Skeletal muscle cell (primary cell): Measurements from ENCODE around the gene NTPCR.

Experiments
- DNase-seq: peaks from one replicate; pipeline ENCODE4 v3.0.0-alpha.2; 2010; ENCODE audit warnings: low read depth
- H3K4me3 ChIP-seq: 2 replicates; pipeline ENCODE4 v1.5.1; 2011; ENCODE audit warnings: low read depth, mild to moderate bottlenecking, control low read depth, low read length, moderate library complexity

The NTPCR gene

GRCh38 chr1:232980986-232981560 lies 30.7 kb downstream of the NTPCR start:
- no peak overlapping the region for H3K4me3 ChIP-seq
- no peak for DNase-seq

GRCh38 chr1:232982238-232982944 lies 32.0 kb downstream of the NTPCR start:
- no peak overlapping the region for H3K4me3 ChIP-seq
- DNase-seq: no peak

- no peak for DNase-seq
- H3K4me3 ChIP-seq: no peak overlapping the region
Observed at GRCh38 chr1:232983375-232983774, 33.0 kb downstream of the NTPCR start.

GRCh38 chr1:232983817-232984567 lies 33.6 kb downstream of the NTPCR start:
- no peak overlapping the region for H3K4me3 ChIP-seq

GRCh38 chr1:232984577-232985425 lies 34.4 kb downstream of the NTPCR start:
- no peak overlapping the region for H3K4me3 ChIP-seq
- no peak for DNase-seq

More at GRCh38 chr1:232983817-232984567, 33.6 kb downstream of the NTPCR start:
- DNase-seq: no peak

GRCh38 chr1:232985882-232986526 lies 35.6 kb downstream of the NTPCR start:
- DNase-seq: no peak
- no peak overlapping the region for H3K4me3 ChIP-seq

- H3K4me3 ChIP-seq: no peak overlapping the region
- DNase-seq: no peak
Observed at GRCh38 chr1:232986527-232986922, 36.1 kb downstream of the NTPCR start.

GRCh38 chr1:232987046-232987773 lies 36.8 kb downstream of the NTPCR start:
- no peak overlapping the region for H3K4me3 ChIP-seq

GRCh38 chr1:232987774-232988140 lies 37.3 kb downstream of the NTPCR start:
- no peak for DNase-seq
- H3K4me3 ChIP-seq: no peak overlapping the region

More at GRCh38 chr1:232987046-232987773, 36.8 kb downstream of the NTPCR start:
- no peak for DNase-seq

GRCh38 chr1:232988572-232989040 lies 38.2 kb downstream of the NTPCR start:
- DNase-seq: no peak
- H3K4me3 ChIP-seq: no peak overlapping the region

GRCh38 chr1:232990176-232991128 lies 40.0 kb downstream of the NTPCR start:
- DNase-seq: no peak
- no peak overlapping the region for H3K4me3 ChIP-seq

GRCh38 chr1:232991238-232991637 lies 40.8 kb downstream of the NTPCR start:
- DNase-seq: no peak
- no peak overlapping the region for H3K4me3 ChIP-seq

- DNase-seq: no peak
Observed at GRCh38 chr1:232992227-232992626, 41.8 kb downstream of the NTPCR start.

GRCh38 chr1:232993555-232993954 lies 43.1 kb downstream of the NTPCR start:
- DNase-seq: no peak
- no peak overlapping the region for H3K4me3 ChIP-seq

More at GRCh38 chr1:232992227-232992626, 41.8 kb downstream of the NTPCR start:
- H3K4me3 ChIP-seq: no peak overlapping the region

GRCh38 chr1:232995189-232995588 lies 44.8 kb downstream of the NTPCR start:
- no peak for DNase-seq
- H3K4me3 ChIP-seq: no peak overlapping the region

- DNase-seq: no peak
- no peak overlapping the region for H3K4me3 ChIP-seq
Observed at GRCh38 chr1:232996143-232996542, 45.7 kb downstream of the NTPCR start.

- no peak for DNase-seq
- no peak overlapping the region for H3K4me3 ChIP-seq
Observed at GRCh38 chr1:232998138-232998537, 47.7 kb downstream of the NTPCR start.
